ENCODE data around the gene ARFGAP2. TPM values are rescaled to one million over a fixed set of nuclear protein-coding genes. Genes with fewer than 3 reads are reported as not detected.

ARFGAP2 gene
- total and polyA plus RNA-seq, 9 of the 15 experiments (the other 6 are each of a cell fraction or from before 2014, with no cell fraction given): 29.1 to 140 (median 90.1) TPM

GRCh38 chr11:47162426-47162825, 14.3 kb downstream of the ARFGAP2 start:
- Histone ChIP-seq H3K9ac (ENCODE audit: insufficient read depth in 1 of 2, low read depth in 2 of 2, low read length in 2 of 2) (no peak overlapping the region), H2AFZ (ENCODE audit: low read depth, low read length) (no peak overlapping the region), H3K27me3 (ENCODE audit: control insufficient read depth in 2 of 2, insufficient read depth in 2 of 2, low read length in 2 of 2) (no peaks in the 10 kb centered on the region), H3K36me3 (ENCODE audit: control insufficient read depth, insufficient read depth, low read length) (peaks cover 44% of the 10 kb centered on the region), H3K27ac (ENCODE audit: extremely low read depth, low read depth, low read length) (no peak overlapping the region), H3K9me3 (replicated peaks; ENCODE audit: control insufficient read depth, insufficient read depth, low read depth, low read length) (no peaks in the 10 kb centered on the region), H3K9me1 (ENCODE audit: control insufficient read depth, insufficient read depth, low read length) (peaks cover 2% of the 10 kb centered on the region), H3K4me3 (no peak overlapping the region), H3K4me1 (replicated peaks in 1 of 2; ENCODE audit: control insufficient read depth in 2 of 2, insufficient read depth in 2 of 2, low read length in 2 of 2) (peaks cover 0 to 16% of the 10 kb centered on the region in 2 experiments; a peak in 2 of 5 replicates), H4K20me1 (replicated peaks; ENCODE audit: control insufficient read depth, insufficient read depth, low read length) (peaks cover 17% of the 10 kb centered on the region), H3K79me2 (ENCODE audit: control insufficient read depth, insufficient read depth, low read length) (no peaks in the 10 kb centered on the region), H3K4me2 (ENCODE audit: insufficient read depth, low read length) (no peak overlapping the region)
- ATAC-seq (peak; percentile 10), DNase-seq (ENCODE audit: extremely low read depth in 1 of 4, low spot score in 3 of 4) (no peak), FAIRE-seq (no peak)
- intact Hi-C loops (cut with micrococcal nuclease) (no loop called here), in situ Hi-C loops (cut with MboI) (loop anchor here (5.0 kb wide), 1 partner anchor 275 kb away; no protein-coding TSS in a partner anchor)
- 70% methylated on average over 5 of the region's 5 CpGs for WGBS (ENCODE audit: insufficient coverage, low coverage, missing lambda C conversion rate)
- ChIA-PET POLR2A (interaction anchor here (0.6 to 3.1 kb wide), 10 partner anchors 9 to 751 kb away, joined by 3 to 29 read pairs (median 4); no protein-coding TSS in a partner anchor), CTCF (ENCODE audit: low intra/inter-chr PET ratio) (interaction anchor here (0.6 to 3.9 kb wide), 2 partner anchors 273 to 335 kb away, joined by 3 to 27 read pairs; no protein-coding TSS in a partner anchor)
- no TSS peak for BruUV-seq (replicated peaks)
- no peak for TF ChIP-seq CBFB (CRISPR knock-in tag; IDR thresholded peaks at IDR 0.05)
- no peak for TF ChIP-seq MEF2D (tag; conservative IDR thresholded peaks at IDR 0.05; ENCODE audit: low read depth)

- WGBS (ENCODE audit: insufficient coverage, low coverage, missing lambda C conversion rate): 62% methylated on average over 9 of the region's 9 CpGs
- peaks cover 17% of the 10 kb centered on the region for H4K20me1 ChIP-seq (replicated peaks; ENCODE audit: control insufficient read depth, insufficient read depth, low read length)
Measured at GRCh38 chr11:47161890-47162289, 14.8 kb downstream of the ARFGAP2 start.

More at GRCh38 chr11:47161890-47162289, 14.8 kb downstream of the ARFGAP2 start:
- FAIRE-seq (no peak), ATAC-seq (no peak), DNase-seq (ENCODE audit: extremely low read depth in 1 of 4, low spot score in 3 of 4) (no peak)
- H3K36me3 ChIP-seq (ENCODE audit: control insufficient read depth, insufficient read depth, low read length): peaks cover 39% of the 10 kb centered on the region; the same call in 2 of the 3 replicates
- no peak overlapping the region for H3K27ac ChIP-seq (ENCODE audit: extremely low read depth, low read depth, low read length)
- H3K9me3 ChIP-seq (replicated peaks; ENCODE audit: control insufficient read depth, insufficient read depth, low read depth, low read length): no peaks in the 10 kb centered on the region
- no peaks in the 10 kb centered on the region for H3K27me3 ChIP-seq (ENCODE audit: control insufficient read depth in 2 of 2, insufficient read depth in 2 of 2, low read length in 2 of 2)
- no peak overlapping the region for H3K9ac ChIP-seq (ENCODE audit: insufficient read depth in 1 of 2, low read depth in 2 of 2, low read length in 2 of 2)
- ChIA-PET CTCF (ENCODE audit: low intra/inter-chr PET ratio) (interaction anchor here (0.6 to 3.9 kb wide), 3 partner anchors 193 to 335 kb away, joined by 3 to 27 read pairs (median 4); no protein-coding TSS in a partner anchor), POLR2A (interaction anchor here (0.6 to 3.1 kb wide), 6 partner anchors 9 to 750 kb away, joined by 3 to 29 read pairs (median 5); no protein-coding TSS in a partner anchor)
- H3K4me2 ChIP-seq (ENCODE audit: insufficient read depth, low read length): no peak overlapping the region
- no peaks in the 10 kb centered on the region for H3K79me2 ChIP-seq (ENCODE audit: control insufficient read depth, insufficient read depth, low read length)
- H3K4me3 ChIP-seq: no peak overlapping the region
- no peak overlapping the region for H2AFZ ChIP-seq (ENCODE audit: low read depth, low read length)
- intact Hi-C loops (cut with micrococcal nuclease): loop anchor here (2.0 kb wide), 1 partner anchor 273 kb away; no protein-coding TSS in a partner anchor
- H3K4me1 ChIP-seq (replicated peaks in 1 of 2; ENCODE audit: control insufficient read depth in 2 of 2, insufficient read depth in 2 of 2, low read length in 2 of 2): peaks cover 0 to 19% of the 10 kb centered on the region in 2 experiments; a peak in 2 of 5 replicates
- peaks cover 2% of the 10 kb centered on the region for H3K9me1 ChIP-seq (ENCODE audit: control insufficient read depth, insufficient read depth, low read length)
- TF ChIP-seq POLR2B (IDR thresholded peaks at IDR 0.05; ENCODE audit: low read depth, partially characterized antibody) (peak; percentile 2), ATF3 (IDR thresholded peaks at IDR 0.05) (no peak), ATF3 (CRISPR knock-in tag; conservative IDR thresholded peaks at IDR 0.05) (no peak), POLR2A (conservative IDR thresholded peaks at IDR 0.05) (peak; percentile 6; the same call in 1 of the 2 replicates), CBX8 (IDR thresholded peaks at IDR 0.05; ENCODE audit: borderline replicate concordance, extremely low read depth, low read depth, low read length, poor library complexity, severe bottlenecking) (no peak), ZMIZ1 (IDR thresholded peaks at IDR 0.05; ENCODE audit: low read depth in 2 of 2, low read length in 2 of 2) (no peak), EGR1 (conservative IDR thresholded peaks at IDR 0.05) (no peak), MYNN (IDR thresholded peaks at IDR 0.05) (peak; percentile 45; the same call in 1 of the 2 replicates), MYNN (CRISPR knock-in tag; IDR thresholded peaks at IDR 0.05) (no peak)
- no TSS peak for BruUV-seq (replicated peaks)
- in situ Hi-C loops (cut with MboI): loop anchor here (5.0 kb wide), 1 partner anchor 275 kb away; no protein-coding TSS in a partner anchor
